HT1080 (cell line): ENCODE data around the gene ZNF366. TPM values are rescaled to one million over a fixed set of nuclear protein-coding genes. Genes with fewer than 3 reads are reported as not detected.

ENCODE experiments used
- DNase-seq: peaks from one replicate; pipeline ENCODE4 v3.0.0-alpha.2; 2015; ENCODE audit warnings: low read depth
- total RNA-seq: library from RNA; depleted of rRNA; stranded (reverse); fragments of >200 nt; shearing (Covaris generic); gene quantifications from 2 replicates; pipeline ENCODE4 v1.2.3, GENCODE V29; 2014

ZNF366 gene
- total RNA-seq, 1 experiment from 2014 or later, result not detected

DNA sequence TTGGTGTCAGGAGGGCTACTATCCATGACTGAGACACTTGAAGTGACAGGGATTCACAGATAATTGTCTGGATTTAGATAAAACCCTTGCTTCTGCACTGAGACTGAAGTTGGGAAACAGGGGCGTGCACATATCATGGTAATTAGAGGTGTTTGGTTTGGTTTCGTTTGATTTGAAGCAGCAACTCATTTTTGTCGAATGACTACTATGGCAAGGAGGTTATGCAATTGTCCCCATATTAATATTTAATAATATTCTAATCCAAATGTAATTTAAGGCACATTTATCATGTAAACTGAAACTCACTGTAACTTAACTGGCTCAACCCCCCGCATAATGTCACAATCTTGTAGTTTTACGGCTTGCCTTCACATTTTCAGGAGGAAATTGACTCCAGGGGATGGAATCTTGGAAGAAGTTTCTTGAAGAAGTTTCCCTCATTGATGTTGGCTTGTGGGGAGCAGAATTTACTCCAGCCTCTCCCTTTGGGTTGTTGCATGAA is 12.5 kb downstream of the ZNF366 start:
- no peak for DNase-seq

- DNase-seq, result no peak
These were observed 17.7 kb downstream of the ZNF366 start for GRCh38 chr5:72489536-72489935.

GRCh38 chr5:72488756-72489155 is 18.5 kb downstream of the ZNF366 start:
- DNase-seq, result peak; percentile 37

DNA sequence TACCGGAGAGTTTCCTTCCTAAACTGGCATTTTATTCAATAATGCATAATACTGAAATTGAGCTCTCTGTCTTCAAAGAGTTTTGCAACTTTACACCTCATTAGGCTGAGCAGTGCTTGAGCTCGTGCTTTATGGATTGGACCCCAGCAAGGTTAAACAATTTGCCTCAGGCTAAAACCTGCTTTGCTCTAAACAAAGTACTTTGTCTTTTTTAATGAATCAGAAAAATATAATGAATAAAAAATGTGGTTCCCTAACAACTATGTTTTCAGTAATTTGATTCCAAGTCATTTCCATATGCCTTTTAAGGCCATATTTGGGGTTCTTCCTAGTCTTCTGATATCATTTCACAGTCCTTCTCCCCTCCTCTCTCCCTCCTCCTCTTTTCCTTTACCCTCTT is 20.0 kb downstream of the ZNF366 start:
- DNase-seq, result no peak

DNA sequence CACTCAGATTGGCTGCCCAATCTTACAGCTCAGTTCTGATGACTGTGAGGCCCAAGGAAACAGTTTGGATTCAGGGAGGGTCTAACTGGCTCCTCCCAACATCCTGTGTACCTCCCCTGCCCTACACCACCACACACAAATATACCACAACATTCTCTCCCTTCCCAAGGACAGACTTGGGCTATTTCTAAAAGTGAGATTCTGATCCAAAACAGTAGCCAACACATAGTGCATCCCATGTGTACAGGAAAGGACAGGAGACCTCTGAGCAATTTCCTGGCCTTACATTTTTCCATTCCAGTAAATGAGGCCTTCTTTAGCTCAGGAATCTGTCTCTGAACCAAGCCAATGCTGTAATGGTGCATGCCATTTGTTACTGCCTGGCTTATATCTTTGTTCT is 20.8 kb downstream of the ZNF366 start:
- peak; percentile 31 for DNase-seq

GRCh38 chr5:72485430-72485974 is 21.7 kb downstream of the ZNF366 start:
- no peak for DNase-seq

GRCh38 chr5:72482046-72482445 is 25.2 kb downstream of the ZNF366 start:
- no peak for DNase-seq

GRCh38 chr5:72480841-72481240 is 26.4 kb downstream of the ZNF366 start:
- no peak for DNase-seq

DNA sequence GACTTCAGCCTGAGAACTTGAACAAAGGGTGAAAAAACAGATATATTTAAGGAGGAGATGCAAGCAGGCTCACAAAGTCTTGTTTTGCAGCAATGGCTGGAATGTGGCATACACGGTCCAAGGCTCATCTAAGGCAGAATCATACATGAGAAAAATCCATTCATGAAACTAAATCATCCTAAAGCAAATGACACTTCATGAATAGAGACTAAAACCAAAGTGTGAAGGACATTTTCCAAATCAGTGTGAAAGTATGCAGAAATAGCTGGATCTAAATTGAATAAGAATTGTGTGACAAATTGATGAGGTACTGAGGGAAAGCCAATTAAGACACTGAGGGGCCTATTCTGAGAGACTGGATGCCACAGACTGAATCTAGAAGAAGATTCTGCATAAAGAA is 27.3 kb downstream of the ZNF366 start:
- DNase-seq, result no peak

GRCh38 chr5:72478684-72479083 is 28.5 kb downstream of the ZNF366 start:
- DNase-seq, result no peak

DNA sequence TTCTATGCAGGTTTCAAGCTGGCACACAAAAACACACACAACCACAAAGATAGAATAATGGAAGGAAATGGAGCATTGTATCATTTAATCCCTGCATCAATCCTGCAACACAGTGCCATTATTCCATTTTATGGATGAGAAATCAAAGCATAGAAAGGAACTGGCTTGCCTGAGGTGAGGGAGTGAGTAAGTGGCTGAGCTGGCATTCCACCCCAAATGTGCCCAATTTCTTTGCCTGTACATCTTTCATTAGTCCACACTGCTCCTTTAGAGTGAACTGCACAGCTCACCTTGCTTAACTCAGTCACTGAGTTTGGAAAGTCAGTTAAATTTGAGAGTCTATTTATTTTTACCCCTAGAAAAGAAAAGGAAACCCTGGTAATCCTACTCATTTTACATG is 28.9 kb downstream of the ZNF366 start:
- no peak for DNase-seq

GRCh38 chr5:72477644-72478043 is 29.6 kb downstream of the ZNF366 start:
- DNase-seq, result no peak

GRCh38 chr5:72477176-72477575 is 30.0 kb downstream of the ZNF366 start:
- DNase-seq, result no peak

DNA sequence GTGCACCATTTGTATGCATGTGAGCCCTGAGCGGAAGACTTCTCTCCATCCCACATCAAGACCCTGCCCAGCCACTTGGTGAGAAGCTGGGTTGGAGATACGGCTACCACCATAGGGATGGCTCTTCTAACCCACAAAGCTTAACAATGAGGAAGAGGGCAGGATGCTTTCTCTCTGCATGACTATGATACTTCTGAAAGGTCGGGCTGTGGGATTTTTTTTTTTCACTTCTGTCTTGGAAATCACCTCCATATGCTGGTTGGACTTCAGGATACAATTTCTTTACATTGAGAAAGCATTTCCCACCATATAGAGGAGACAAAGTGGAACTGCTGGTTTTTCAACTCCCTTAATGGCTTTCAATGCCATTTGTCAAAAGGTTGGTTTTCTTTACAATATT is 30.5 kb downstream of the ZNF366 start:
- no peak for DNase-seq

GRCh38 chr5:72476275-72476674 is 30.9 kb downstream of the ZNF366 start:
- DNase-seq, result no peak

DNA sequence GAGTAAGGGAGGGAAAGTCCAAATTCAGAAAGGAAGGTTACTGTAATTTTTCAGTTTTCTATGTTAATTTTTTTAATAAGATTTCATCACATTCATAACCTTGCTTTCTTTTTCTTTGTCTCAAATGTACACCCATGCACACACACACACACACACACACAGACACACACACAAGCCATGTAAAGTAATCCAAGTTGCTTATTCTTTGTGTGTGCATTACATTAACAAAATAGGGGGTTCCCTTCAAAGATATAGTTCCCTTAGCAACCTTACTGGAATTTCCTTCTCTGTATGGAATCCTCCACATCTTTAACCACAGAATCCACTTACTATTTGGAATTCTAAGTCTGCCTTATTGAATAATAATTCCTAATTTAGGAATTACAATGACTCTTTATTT is 32.7 kb downstream of the ZNF366 start:
- DNase-seq, result no peak

GRCh38 chr5:72474046-72474500 is 33.1 kb downstream of the ZNF366 start:
- DNase-seq, result no peak

GRCh38 chr5:72472666-72473422 is 34.4 kb downstream of the ZNF366 start:
- no peak for DNase-seq

- DNase-seq, result no peak
These were observed 35.2 kb downstream of the ZNF366 start for GRCh38 chr5:72472031-72472430.

GRCh38 chr5:72470826-72471225 is 36.4 kb downstream of the ZNF366 start:
- DNase-seq, result peak; percentile 89

GRCh38 chr5:72468606-72469005 is 38.6 kb downstream of the ZNF366 start:
- DNase-seq, result no peak

GRCh38 chr5:72468024-72468423 is 39.2 kb downstream of the ZNF366 start:
- peak; percentile 73 for DNase-seq

DNA sequence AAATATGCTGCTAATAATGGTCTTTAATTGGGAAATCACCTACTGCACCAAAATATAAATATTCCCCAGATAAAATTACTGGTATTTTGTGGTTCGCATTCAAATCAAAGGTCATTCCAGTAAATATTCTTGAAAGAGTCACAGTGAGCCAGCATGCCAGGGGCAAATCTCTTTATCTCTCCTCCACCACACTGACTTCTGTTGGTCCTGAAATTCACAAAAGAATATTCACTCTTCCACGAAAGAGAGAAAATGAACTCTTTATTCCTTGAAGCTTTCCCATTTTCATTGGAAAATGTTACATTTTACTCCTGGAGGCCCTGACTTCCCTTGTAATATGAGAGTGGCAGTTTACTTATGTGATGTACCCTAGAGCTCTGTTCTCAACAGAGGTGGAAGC is 39.7 kb downstream of the ZNF366 start:
- no peak for DNase-seq
